Measurements from ENCODE around the gene MOB2.

MOB2 gene

DNA sequence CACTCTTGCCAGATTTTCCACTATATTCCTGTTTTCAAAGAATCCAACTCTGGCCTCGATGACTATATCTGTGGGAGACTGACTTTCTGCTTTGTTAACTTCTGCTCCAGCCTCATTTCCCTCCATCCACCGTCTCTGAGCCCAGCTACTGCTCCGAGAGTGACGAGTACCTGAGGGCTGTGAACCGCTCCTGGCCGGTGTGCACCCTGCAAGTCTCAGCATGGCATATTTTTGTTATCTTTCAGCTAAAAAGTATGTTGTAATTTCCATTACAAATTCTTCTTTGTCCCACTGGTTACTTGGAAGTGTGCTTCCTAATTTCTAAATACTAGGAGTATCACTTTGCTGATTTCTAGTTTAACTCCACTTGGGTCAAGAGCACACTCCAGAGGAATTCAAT is 36.5 kb upstream of the MOB2 start:
- DNase-seq (ENCODE audit: insufficient read length, low spot score): no peak
- no peak for FAIRE-seq
- TF ChIP-seq, protein P1, sequence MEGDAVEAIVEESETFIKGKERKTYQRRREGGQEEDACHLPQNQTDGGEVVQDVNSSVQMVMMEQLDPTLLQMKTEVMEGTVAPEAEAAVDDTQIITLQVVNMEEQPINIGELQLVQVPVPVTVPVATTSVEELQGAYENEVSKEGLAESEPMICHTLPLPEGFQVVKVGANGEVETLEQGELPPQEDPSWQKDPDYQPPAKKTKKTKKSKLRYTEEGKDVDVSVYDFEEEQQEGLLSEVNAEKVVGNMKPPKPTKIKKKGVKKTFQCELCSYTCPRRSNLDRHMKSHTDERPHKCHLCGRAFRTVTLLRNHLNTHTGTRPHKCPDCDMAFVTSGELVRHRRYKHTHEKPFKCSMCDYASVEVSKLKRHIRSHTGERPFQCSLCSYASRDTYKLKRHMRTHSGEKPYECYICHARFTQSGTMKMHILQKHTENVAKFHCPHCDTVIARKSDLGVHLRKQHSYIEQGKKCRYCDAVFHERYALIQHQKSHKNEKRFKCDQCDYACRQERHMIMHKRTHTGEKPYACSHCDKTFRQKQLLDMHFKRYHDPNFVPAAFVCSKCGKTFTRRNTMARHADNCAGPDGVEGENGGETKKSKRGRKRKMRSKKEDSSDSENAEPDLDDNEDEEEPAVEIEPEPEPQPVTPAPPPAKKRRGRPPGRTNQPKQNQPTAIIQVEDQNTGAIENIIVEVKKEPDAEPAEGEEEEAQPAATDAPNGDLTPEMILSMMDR (IDR thresholded peaks at IDR 0.05; ENCODE audit: insufficient read depth, missing control alignments): no peak

DNA sequence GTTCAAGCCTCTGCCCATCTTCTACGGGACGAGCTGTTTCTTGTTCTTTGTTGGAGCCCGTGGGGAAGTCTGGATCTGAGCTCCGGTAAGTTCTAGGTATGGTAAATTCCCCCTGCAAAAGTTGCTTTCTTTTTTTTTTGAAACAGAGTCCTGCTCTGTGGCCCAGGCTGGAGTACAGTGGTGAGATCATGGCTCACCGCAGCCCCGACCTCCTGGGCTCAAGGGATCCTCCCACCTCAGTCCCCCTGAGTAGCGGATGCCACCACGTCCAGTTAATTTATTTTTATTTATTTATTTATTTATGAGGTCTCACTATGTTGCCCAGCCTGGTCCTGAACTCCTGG is 35.5 kb upstream of the MOB2 start:
- FAIRE-seq: no peak

DNA sequence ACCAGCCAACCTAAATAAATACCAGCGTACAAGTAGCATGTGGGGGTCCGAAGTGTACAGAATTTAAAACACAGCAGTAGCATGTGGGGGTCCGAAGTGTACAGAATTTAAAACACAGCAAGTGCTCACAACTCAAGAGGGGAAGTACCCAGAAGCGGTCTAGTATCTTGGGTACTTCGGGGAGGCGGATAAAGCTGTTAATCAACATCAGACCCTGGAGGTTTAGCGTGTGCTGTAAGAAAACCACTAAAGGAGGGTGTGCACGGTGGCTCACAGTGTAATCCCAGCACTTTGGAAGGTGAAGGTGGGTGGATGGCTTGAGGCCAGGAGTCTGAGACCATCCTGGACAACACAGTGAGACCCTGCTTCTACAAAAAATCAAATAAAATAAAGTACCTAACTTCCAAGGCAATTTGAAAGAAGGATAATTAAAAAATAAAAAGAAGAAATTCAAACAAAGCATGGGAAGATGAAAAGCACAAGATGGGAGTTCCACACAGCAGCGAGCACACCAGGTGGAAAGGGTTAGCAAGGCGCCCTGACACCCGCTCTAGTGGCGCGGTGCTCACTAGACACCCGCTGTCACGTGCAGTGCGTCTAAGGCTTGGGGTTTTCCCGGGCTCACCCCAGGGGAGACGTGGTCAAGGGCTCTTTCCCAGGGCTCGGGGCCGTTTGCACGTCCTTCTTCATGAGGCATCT is 35.0 kb upstream of the MOB2 start:
- TF ChIP-seq, protein P1 (IDR thresholded peaks at IDR 0.05; ENCODE audit: insufficient read depth, missing control alignments): no peak
- DNase-seq (ENCODE audit: insufficient read length, low spot score) (no peak), FAIRE-seq (no peak)

More for the DNA sequence above, 35.5 kb upstream of the MOB2 start:
- TF ChIP-seq, protein P1 (IDR thresholded peaks at IDR 0.05; ENCODE audit: insufficient read depth, missing control alignments): no peak
- DNase-seq (ENCODE audit: insufficient read length, low spot score): no peak

DNA sequence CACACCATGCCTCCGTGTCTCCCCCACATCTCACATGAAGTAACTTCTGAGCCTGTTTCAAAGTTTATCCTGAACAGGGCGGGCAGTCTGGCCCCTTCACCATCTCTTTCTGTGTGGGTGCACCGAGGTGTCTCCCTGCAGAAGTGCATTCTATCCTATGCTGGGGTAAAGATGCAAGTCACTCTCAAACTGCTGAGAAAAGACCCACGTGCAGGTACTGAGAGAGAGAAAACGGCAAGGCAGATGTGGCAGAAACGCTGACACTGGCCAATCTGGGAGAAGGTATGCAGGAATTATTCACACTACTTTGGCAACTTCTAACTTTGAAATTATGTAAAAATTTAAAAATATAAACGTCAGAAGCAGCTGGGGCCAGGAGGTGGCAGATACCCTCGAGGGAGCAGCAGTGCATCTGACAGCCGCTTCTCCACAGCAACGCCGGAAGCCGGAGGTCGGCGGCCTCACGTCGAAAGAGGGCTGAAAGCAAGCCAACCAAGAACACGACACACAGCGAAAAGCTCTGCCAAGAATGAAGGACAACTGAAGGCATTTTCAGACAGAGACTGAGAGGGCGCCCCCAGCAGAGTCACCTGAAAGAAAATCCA is 34.2 kb upstream of the MOB2 start:
- FAIRE-seq (no peak), DNase-seq (ENCODE audit: insufficient read length, low spot score) (no peak)

DNA sequence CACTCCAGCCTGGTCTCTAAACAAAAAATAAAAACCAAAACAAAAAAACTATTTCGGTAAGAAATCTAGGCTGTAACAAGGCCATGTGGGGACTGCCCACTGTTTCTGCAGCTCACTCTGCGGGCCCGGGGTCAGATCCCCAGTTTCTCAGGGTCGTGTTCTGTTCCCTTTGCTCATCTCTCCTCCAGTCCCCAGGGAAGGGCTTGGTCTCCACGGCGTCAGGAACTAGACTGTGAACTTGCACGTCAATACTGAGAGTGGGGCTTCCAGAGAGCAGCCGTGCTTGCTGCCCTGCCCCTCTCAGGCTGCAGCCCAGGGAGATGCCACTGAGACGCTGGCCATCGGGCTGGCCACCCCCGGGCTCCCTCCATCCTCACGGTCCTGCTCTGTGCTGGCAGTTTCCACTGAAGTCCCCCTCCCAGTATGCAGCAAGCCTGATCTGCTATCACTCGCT is 33.7 kb upstream of the MOB2 start:
- DNase-seq (ENCODE audit: insufficient read length, low spot score) (no peak), FAIRE-seq (no peak)
- TF ChIP-seq, protein P1 (IDR thresholded peaks at IDR 0.05; ENCODE audit: insufficient read depth, missing control alignments): no peak

More for the DNA sequence above, 34.2 kb upstream of the MOB2 start:
- TF ChIP-seq, protein P1 (IDR thresholded peaks at IDR 0.05; ENCODE audit: insufficient read depth, missing control alignments): no peak

DNA sequence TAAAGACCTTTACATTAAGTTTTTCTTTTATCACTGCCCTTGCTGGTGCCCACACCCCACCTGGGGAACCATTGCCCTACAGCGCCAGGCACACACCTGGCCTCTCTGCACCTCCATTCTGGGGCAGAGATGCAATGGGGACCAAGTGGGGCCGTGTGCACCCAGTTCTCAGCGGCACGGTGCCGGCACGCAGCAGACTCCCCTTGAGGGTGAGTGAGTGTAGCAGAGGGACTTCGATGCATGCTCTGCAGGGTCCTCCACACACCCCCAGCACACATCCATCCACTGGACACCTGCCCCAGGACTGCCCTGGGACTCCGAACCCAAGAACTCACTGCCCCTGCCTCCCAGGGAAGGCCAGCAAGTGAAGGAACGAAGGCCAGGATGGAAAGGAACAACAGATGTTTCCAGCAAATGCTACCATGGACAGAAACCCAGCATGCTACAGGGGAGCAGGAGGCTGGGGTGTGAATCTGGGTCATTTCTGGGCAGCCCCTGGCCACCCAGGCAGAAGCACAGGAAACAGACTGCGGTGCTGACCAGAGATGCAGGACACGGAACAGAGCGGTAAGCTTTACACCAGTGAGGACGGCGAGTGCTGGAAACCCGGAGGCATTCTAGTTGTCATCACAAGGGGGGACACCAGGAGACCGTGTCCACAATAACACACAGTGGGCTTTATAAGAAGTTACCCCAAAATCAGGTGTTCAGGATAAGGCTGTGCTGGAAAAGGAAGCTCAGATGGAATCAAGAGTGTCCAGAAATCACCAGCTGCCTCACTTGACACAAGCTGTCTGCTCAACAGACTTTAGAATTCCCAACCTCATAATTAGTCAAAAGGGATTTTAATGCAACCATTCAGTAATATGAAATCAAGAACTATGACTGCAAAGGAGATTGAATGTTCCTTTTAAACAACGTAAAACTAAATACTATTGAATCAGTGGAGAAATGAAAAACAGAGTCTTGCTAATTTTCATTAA is 32.7 kb upstream of the MOB2 start:
- DNase-seq (ENCODE audit: insufficient read length, low spot score): no peak
- no peak for FAIRE-seq
- TF ChIP-seq, protein P1 (IDR thresholded peaks at IDR 0.05; ENCODE audit: insufficient read depth, missing control alignments): no peak
